Smooth muscle cell of the brain vasculature (primary cell): Measurements from ENCODE around the gene ANKRD1.
"Not testable (repeated sequence)": the region's sequence is repeated elsewhere in the genome, so short reads cannot be mapped to it uniquely, and the experiment has no call there.

Source experiments
- DNase-seq: peaks from one replicate; pipeline ENCODE4 v3.0.0-alpha.2; 2012; ENCODE audit warnings: low read depth, low spot score

The ANKRD1 gene

GRCh38 chr10:90920986-90921666, at the start of gene ANKRD1:
TSS of gene ANKRD1 (minus strand) at chr10:90921087. CDS start at chr10:90921027, 60 bp downstream.
- DNase-seq, result no peak

GRCh38 chr10:90969947-90970673, 49.2 kb upstream of the ANKRD1 start:
- no peak for DNase-seq

- DNase-seq, result no peak
Observed at GRCh38 chr10:90969121-90969534, 48.2 kb upstream of the ANKRD1 start.

GRCh38 chr10:90968328-90969081, 47.6 kb upstream of the ANKRD1 start:
- no peak for DNase-seq

GRCh38 chr10:90967865-90968264, 47.0 kb upstream of the ANKRD1 start:
- no peak for DNase-seq

GRCh38 chr10:90966146-90966545, 45.3 kb upstream of the ANKRD1 start:
- no peak for DNase-seq

- no peak for DNase-seq
Observed at GRCh38 chr10:90965720-90966119, 44.8 kb upstream of the ANKRD1 start.

GRCh38 chr10:90964781-90965465, 44.0 kb upstream of the ANKRD1 start:
- DNase-seq, result no peak

- DNase-seq, result no peak
Observed at GRCh38 chr10:90963331-90963730, 42.4 kb upstream of the ANKRD1 start.

GRCh38 chr10:90960355-90960814, 39.5 kb upstream of the ANKRD1 start:
- DNase-seq, result peak; percentile 49

- DNase-seq, result no peak
Observed at GRCh38 chr10:90959826-90960225, 38.9 kb upstream of the ANKRD1 start.

- DNase-seq, result no peak
Observed at GRCh38 chr10:90958781-90959180, 37.9 kb upstream of the ANKRD1 start.

- no peak for DNase-seq
Observed at GRCh38 chr10:90947030-90947960, 26.4 kb upstream of the ANKRD1 start.

GRCh38 chr10:90945491-90946070, 24.7 kb upstream of the ANKRD1 start:
- no peak for DNase-seq

- DNase-seq, result no peak
Observed at GRCh38 chr10:90944749-90945148, 23.9 kb upstream of the ANKRD1 start.

- DNase-seq, result not testable (repeated sequence)
Observed at GRCh38 chr10:90942980-90943379, 22.1 kb upstream of the ANKRD1 start.

- DNase-seq, result no peak
Observed at GRCh38 chr10:90939648-90940047, 18.8 kb upstream of the ANKRD1 start.

GRCh38 chr10:90939116-90939515, 18.2 kb upstream of the ANKRD1 start:
- no peak for DNase-seq

- no peak for DNase-seq
Observed at GRCh38 chr10:90937645-90938258, 16.9 kb upstream of the ANKRD1 start.

- no peak for DNase-seq
Observed at GRCh38 chr10:90936276-90936659, 15.4 kb upstream of the ANKRD1 start.
